H1 (cell line): ENCODE results near the gene TTC33. TPM values are rescaled to one million over a fixed set of nuclear protein-coding genes. Genes with fewer than 3 reads are reported as not detected.

ENCODE experiments used
- HDAC2 ChIP-seq, 2 experiments: fragments of 300-600 bp in 1 of 2; sonication (generic) in 1 of 2; IDR thresholded peaks; 2 replicates each; pipeline ENCODE4 v1.6.1; 2011 to 2012; ENCODE audit warnings: low read depth in 2 of 2, low read length in 2 of 2, mild to moderate bottlenecking in 2 of 2, moderate library complexity in 2 of 2, borderline replicate concordance in 1 of 2, inconsistent platforms in 1 of 2
- JUND ChIP-seq: IDR thresholded peaks from 2 replicates; pipeline ENCODE4 v1.6.1; 2011; ENCODE audit warnings: mild to moderate bottlenecking, improper control_type of control experiment, low read length
- KDM4A ChIP-seq: IDR thresholded peaks from one replicate; pipeline ENCODE4 v1.7.1; 2012; ENCODE audit warnings: low read depth, mild to moderate bottlenecking, moderate library complexity, low read length, inconsistent platforms; ENCODE audit not compliant: severe bottlenecking
- SP1 ChIP-seq: IDR thresholded peaks from 2 replicates; pipeline ENCODE4 v1.6.1; 2011; ENCODE audit warnings: low read depth, low read length
- TAF7 ChIP-seq: optimal IDR thresholded peaks from 2 replicates; pipeline ENCODE3; 2011; ENCODE audit warnings: low read depth, mild to moderate bottlenecking, inconsistent platforms, low read length, moderate library complexity, borderline replicate concordance
- TCF12 ChIP-seq: IDR thresholded peaks from 2 replicates; pipeline ENCODE4 v1.6.1; 2011; ENCODE audit warnings: low read depth, mild to moderate bottlenecking, low read length
- polyA plus RNA-seq, 7 experiments: library from polyadenylated mRNA; depleted of rRNA in 3 of 7; stranded (reverse) in 5 of 7; unstranded in 2 of 7; fragments of >200 nt in 5 of 7; fragments of 200-250 nt in 2 of 7; gene quantifications; 1 replicate in 5 of 7; 2 replicates in 1 of 7; 4 replicates in 1 of 7; pipeline versions ENCODE4 v1.2.1 to v1.2.3, GENCODE V29; 2011 to 2013; ENCODE audit warnings: missing spikeins in 2 of 7, mixed read lengths in 2 of 7
- total RNA-seq: library from RNA; stranded (reverse); fragmentation: NEBNext Ultra II Directional; extraction: Animal tissue kit (Norgen Biotek cat#: 25700); gene quantifications from 2 replicates; pipeline ENCODE4 v1.2.1, GENCODE V29; 2021

The TTC33 gene
- total and polyA plus RNA-seq, 2 of the 8 experiments (the other 6 are each of a cell fraction or from before 2014, with no cell fraction given): 1.2 to 12.6 TPM

- TF ChIP-seq SP1: no peak
- no peak for TF ChIP-seq TAF7
- no peak for TF ChIP-seq TCF12
- TF ChIP-seq JUND: no peak
- TF ChIP-seq HDAC2 (IDR thresholded peaks at IDR 0.05; ENCODE audit: borderline replicate concordance in 1 of 2, low read depth in 2 of 2, low read length in 2 of 2): no peak
- no peak for TF ChIP-seq KDM4A
These were observed 179.8 kb downstream of the TTC33 start (continued) for GRCh38 chr5:40575921-40576320.
